ENCODE measurements around the gene KRT78.

GRCh38 chr12:52884526-52885293 is 35.9 kb upstream of the KRT78 start:
- TF ChIP-seq CTCF (IDR thresholded peaks at IDR 0.05), result peak; percentile 88
- no peak for TF ChIP-seq EZH2 (IDR thresholded peaks at IDR 0.05; ENCODE audit: borderline replicate concordance, insufficient read depth, low read depth, low read length, poor library complexity, severe bottlenecking)
